IPS-15b (cell line): ENCODE results near the gene ZNF214.
"Not testable (repeated sequence)": the region's sequence is repeated elsewhere in the genome, so short reads cannot be mapped to it uniquely, and the experiment has no call there.

ENCODE experiments used
- H3K27me3 ChIP-seq: one replicate; pipeline ENCODE4 v1.6.1; 2013; ENCODE audit warnings: low read length; ENCODE audit not compliant: control insufficient read depth, insufficient read depth
- H3K36me3 ChIP-seq: one replicate; pipeline ENCODE4 v1.6.1; 2013; ENCODE audit warnings: low read length; ENCODE audit not compliant: control insufficient read depth, insufficient read depth
- H3K4me1 ChIP-seq: one replicate; pipeline ENCODE4 v1.6.1; 2013; ENCODE audit warnings: mild to moderate bottlenecking, low read length; ENCODE audit not compliant: control insufficient read depth, insufficient read depth
- H3K4me3 ChIP-seq: one replicate; pipeline ENCODE4 v1.5.1; 2013; ENCODE audit warnings: low read depth, low read length
- H3K9ac ChIP-seq: one replicate; pipeline ENCODE4 v1.6.1; 2013; ENCODE audit warnings: low read depth, mild to moderate bottlenecking, low read length
- H3K9me3 ChIP-seq: one replicate; pipeline ENCODE4 v1.6.1; 2013; ENCODE audit warnings: mild to moderate bottlenecking, low read length; ENCODE audit not compliant: control insufficient read depth, insufficient read depth

The ZNF214 gene

DNA sequence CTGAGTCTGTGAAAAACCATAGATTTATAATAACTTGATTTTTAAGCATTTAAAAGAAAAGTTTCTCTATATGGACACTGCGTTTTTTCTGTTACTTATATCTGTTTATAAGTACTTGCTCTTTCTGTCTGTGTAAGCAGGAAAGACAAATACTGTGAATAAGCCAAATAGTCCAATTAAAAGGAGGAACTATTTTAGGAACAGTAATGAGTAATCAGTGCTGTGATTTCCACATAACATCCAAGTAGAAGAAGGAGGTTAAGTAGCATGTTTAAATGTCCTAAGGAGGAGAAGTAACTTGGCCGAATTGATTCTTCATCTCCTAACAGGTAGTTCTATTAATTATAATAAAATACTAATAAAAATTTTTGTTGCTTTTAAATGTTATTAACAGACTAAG lies 40.8 kb downstream of the ZNF214 start:
- no peaks in the 10 kb centered on the region for H3K27me3 ChIP-seq
- no peak overlapping the region for H3K9ac ChIP-seq
- H3K4me3 ChIP-seq = no peak overlapping the region
- no peaks in the 10 kb centered on the region for H3K9me3 ChIP-seq
- H3K36me3 ChIP-seq = no peaks in the 10 kb centered on the region
- H3K4me1 ChIP-seq = no peaks in the 10 kb centered on the region

DNA sequence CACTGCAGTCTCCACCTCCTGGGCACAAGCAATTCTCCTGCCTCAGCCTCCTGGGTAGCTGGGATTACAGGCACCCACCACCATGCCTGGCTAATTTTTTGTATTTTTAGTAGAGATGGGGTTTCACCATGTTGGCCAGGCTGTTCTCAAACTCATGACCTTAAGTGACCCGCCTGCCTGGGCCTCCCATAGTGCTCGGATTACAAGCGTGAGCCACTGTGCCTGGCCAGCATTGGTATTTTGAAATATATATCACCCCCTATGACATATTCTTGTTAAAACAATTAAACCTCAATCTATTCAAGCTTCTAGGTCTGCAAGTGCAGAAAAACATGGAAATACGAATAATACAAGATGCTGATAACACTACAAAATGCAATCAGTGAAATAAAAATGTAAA lies 50.3 kb downstream of the ZNF214 start:
- H3K9ac ChIP-seq, H3K4me3 ChIP-seq, H3K27me3 ChIP-seq, H3K4me1 ChIP-seq, H3K9me3 ChIP-seq, H3K36me3 ChIP-seq: not testable (repeated sequence)

DNA sequence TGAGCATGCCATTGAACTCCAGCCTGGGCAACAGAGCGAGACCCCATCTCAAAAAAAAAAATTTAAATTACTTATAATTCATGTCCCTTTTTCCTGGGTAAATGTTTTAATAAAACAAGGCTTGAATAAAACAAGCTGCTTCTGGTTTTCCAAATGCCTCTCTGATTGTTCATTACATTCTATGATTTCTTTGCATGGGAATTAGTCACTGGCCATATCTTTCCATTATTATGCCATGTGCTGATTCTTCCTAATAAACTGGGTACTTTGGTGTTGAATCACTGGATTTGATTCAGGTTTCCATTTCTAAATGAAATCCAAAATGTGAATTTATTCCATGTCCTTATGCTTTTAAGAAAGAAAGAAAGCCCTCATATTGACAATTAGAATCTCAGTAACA lies 51.3 kb downstream of the ZNF214 start:
- H3K27me3 ChIP-seq = no peaks in the 10 kb centered on the region
- H3K9me3 ChIP-seq = no peaks in the 10 kb centered on the region
- H3K36me3 ChIP-seq = no peaks in the 10 kb centered on the region
- no peak overlapping the region for H3K4me3 ChIP-seq
- H3K4me1 ChIP-seq = no peaks in the 10 kb centered on the region
- H3K9ac ChIP-seq = no peak overlapping the region

DNA sequence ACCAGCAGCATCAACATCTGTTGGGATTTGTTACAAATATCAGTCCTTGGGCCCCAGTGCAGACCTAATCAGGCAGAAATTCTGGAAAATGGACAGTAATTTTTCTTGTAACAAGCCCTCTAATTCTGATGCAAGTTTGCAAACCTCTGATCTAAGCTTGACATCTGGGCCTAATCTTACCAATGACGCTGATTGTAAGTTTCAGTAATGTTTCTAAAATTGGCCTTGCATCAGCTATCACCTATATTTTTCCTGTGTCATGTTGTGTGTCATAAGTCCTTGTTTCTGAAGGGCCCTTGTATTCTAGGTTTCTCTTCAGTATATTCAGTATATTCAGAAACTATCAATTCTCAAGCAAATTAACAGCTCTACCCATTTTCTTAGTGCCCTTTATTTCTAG lies 57.5 kb downstream of the ZNF214 start:
- H3K36me3 ChIP-seq = no peaks in the 10 kb centered on the region

DNA sequence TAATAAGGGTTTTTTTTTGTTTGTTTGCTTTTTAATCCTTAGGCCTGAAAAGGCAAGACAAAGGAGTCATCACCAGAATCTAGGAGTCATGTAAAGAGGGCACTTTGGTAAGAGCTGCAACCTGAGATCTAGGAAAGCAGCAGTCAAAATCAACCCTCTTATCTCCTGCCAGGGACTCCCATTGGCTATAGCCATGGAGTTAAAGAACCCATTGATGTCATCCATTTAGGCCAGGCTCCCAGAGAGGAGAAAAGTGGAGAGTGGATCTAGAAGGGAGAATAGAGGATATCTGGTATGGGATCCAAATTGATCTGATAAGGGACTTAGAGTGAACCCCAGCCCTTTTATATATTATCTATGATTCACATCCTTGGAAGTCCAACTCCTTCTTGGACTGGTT lies 58.0 kb downstream of the ZNF214 start:
- H3K4me3 ChIP-seq = no peak overlapping the region
- H3K27me3 ChIP-seq = no peaks in the 10 kb centered on the region
- no peaks in the 10 kb centered on the region for H3K36me3 ChIP-seq
- H3K9me3 ChIP-seq = no peaks in the 10 kb centered on the region
- no peaks in the 10 kb centered on the region for H3K4me1 ChIP-seq
- H3K9ac ChIP-seq = no peak overlapping the region

More for the DNA sequence above, 57.5 kb downstream of the ZNF214 start:
- H3K9ac ChIP-seq = no peak overlapping the region
- no peaks in the 10 kb centered on the region for H3K9me3 ChIP-seq
- H3K4me3 ChIP-seq = no peak overlapping the region
- H3K4me1 ChIP-seq = no peaks in the 10 kb centered on the region
- no peaks in the 10 kb centered on the region for H3K27me3 ChIP-seq

DNA sequence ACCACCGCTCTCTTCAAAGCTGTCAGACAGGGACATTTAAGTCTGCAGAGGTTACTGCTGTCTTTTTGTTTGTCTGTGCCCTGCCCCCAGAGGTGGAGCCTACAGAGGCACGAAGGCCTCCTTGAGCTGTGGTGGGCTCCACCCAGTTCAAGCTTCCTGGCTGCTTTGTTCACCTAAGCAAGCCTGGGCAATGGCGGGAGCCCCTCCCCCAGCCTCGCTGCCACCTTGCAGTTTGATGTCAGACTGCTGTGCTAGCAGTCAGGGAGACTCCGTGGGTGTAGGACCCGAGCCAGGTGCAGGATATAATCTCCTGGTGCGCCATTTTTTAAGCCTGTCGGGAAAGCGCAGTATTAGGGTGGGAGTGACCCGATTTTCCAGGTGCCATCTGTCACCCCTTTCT lies 65.9 kb downstream of the ZNF214 start:
- not testable (repeated sequence) for H3K9me3 ChIP-seq, H3K4me1 ChIP-seq

More for the DNA sequence above, 65.9 kb downstream of the ZNF214 start:
- not testable (repeated sequence) for H3K27me3 ChIP-seq, H3K9ac ChIP-seq, H3K36me3 ChIP-seq, H3K4me3 ChIP-seq
